A549 (cell line): ENCODE data around the gene PBRM1.

Experiments
- EHF ChIP-seq: fragments of 250-450 bp; sonication (Bioruptor Pico); IDR thresholded peaks from 2 replicates; pipeline ENCODE4 v1.5.0; 2020; ENCODE audit warnings: mild to moderate bottlenecking
- EP300 ChIP-seq, 2 experiments: fragments of >200 bp; sonication (Bioruptor Twin); formaldehyde crosslinking; IDR thresholded peaks; 2 replicates in 1 of 2; 3 replicates in 1 of 2; pipeline ENCODE4 v1.6.1; 2016 to 2017
- HDAC2 ChIP-seq: fragments of 200-600 bp; sonication (generic); IDR thresholded peaks from 2 replicates; pipeline ENCODE4 v1.6.1; 2016
- KDM1A ChIP-seq: fragments of 200-600 bp; sonication (generic); IDR thresholded peaks from 2 replicates; pipeline ENCODE4 v1.6.1; 2016; ENCODE audit warnings: low read depth, mild to moderate bottlenecking
- MAFK ChIP-seq: fragments of 450-650 bp; IDR thresholded peaks from 2 replicates; pipeline ENCODE4 v1.6.1; 2014; ENCODE audit not compliant: partially characterized antibody
- RCOR1 ChIP-seq: fragments of 150-350 bp; IDR thresholded peaks from 2 replicates; pipeline ENCODE4 v1.6.1; 2014; ENCODE audit warnings: antibody characterized with exemption, low read length, low read depth
- RFX5 ChIP-seq: fragments of 450-650 bp; IDR thresholded peaks from 2 replicates; pipeline ENCODE4 v1.7.1; 2014; ENCODE audit warnings: antibody characterized with exemption, mild to moderate bottlenecking, moderate library complexity
- SREBF2 ChIP-seq: fragments of 450-650 bp; IDR thresholded peaks from 2 replicates; pipeline ENCODE4 v1.6.1; 2014; ENCODE audit warnings: mild to moderate bottlenecking, moderate library complexity
- ZFP36 ChIP-seq: fragments of 450-650 bp; IDR thresholded peaks from 2 replicates; pipeline ENCODE4 v1.6.1; 2014; ENCODE audit warnings: borderline replicate concordance; ENCODE audit not compliant: partially characterized antibody
- TF ChIP-seq, protein P1 (sequence below): fragments of >200 bp; sonication (Bioruptor Twin); formaldehyde crosslinking; IDR thresholded peaks from 3 replicates; pipeline ENCODE4 v1.5.1; 2016
- TF ChIP-seq, protein P2 (sequence below): fragments of >200 bp; sonication (Bioruptor Twin); formaldehyde crosslinking; IDR thresholded peaks from 3 replicates; pipeline ENCODE4 v1.6.1; 2016
- TF ChIP-seq, protein P3 (sequence below): fragments of 150-350 bp; IDR thresholded peaks from 2 replicates; pipeline ENCODE4 v1.6.1; 2014; ENCODE audit warnings: low read depth, mild to moderate bottlenecking, low read length

DNA sequence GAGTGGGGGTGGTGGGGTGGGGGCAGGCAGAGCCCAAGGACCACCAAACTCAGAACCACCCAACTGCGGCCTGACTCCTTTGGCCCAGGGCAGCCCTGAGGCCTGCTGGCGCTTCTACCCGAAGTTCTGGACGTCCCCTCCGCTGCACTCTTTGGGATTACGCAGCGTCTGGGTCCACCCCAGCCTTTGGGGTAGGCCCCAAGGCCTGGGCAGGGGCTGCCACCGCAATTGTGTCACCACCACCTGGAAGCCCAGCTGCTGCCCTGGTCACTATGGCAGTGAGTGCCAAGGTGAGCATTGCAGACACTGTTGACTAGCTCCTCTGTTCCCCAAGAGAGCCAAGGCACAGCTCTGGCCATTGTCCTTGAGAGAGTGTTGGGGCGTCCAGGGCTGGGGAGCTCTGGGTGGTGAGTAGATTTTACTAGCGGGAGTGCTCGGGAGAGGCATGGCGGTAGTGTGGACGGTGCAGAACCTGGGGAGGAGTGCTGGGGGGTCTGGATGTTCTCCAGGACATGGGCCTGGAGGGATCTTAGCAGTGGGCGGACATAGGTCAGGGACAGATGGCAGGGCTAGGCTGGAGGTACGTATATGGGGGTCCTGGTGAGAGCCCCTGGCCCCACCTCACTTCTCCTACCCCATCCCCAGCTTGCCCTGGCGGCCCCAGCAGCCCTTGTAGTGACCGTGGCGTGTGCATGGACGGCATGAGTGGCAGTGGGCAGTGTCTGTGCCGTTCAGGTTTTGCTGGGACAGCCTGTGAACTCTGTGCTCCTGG lies 164.8 kb downstream of the PBRM1 start:
- no peak for TF ChIP-seq KDM1A
- TF ChIP-seq, protein P1, sequence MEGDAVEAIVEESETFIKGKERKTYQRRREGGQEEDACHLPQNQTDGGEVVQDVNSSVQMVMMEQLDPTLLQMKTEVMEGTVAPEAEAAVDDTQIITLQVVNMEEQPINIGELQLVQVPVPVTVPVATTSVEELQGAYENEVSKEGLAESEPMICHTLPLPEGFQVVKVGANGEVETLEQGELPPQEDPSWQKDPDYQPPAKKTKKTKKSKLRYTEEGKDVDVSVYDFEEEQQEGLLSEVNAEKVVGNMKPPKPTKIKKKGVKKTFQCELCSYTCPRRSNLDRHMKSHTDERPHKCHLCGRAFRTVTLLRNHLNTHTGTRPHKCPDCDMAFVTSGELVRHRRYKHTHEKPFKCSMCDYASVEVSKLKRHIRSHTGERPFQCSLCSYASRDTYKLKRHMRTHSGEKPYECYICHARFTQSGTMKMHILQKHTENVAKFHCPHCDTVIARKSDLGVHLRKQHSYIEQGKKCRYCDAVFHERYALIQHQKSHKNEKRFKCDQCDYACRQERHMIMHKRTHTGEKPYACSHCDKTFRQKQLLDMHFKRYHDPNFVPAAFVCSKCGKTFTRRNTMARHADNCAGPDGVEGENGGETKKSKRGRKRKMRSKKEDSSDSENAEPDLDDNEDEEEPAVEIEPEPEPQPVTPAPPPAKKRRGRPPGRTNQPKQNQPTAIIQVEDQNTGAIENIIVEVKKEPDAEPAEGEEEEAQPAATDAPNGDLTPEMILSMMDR = no peak
- no peak for TF ChIP-seq RFX5
- no peak for TF ChIP-seq ZFP36
- TF ChIP-seq, protein P2, sequence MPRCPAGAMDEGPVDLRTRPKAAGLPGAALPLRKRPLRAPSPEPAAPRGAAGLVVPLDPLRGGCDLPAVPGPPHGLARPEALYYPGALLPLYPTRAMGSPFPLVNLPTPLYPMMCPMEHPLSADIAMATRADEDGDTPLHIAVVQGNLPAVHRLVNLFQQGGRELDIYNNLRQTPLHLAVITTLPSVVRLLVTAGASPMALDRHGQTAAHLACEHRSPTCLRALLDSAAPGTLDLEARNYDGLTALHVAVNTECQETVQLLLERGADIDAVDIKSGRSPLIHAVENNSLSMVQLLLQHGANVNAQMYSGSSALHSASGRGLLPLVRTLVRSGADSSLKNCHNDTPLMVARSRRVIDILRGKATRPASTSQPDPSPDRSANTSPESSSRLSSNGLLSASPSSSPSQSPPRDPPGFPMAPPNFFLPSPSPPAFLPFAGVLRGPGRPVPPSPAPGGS = no peak
- no peak for TF ChIP-seq MAFK
- TF ChIP-seq, protein P3, sequence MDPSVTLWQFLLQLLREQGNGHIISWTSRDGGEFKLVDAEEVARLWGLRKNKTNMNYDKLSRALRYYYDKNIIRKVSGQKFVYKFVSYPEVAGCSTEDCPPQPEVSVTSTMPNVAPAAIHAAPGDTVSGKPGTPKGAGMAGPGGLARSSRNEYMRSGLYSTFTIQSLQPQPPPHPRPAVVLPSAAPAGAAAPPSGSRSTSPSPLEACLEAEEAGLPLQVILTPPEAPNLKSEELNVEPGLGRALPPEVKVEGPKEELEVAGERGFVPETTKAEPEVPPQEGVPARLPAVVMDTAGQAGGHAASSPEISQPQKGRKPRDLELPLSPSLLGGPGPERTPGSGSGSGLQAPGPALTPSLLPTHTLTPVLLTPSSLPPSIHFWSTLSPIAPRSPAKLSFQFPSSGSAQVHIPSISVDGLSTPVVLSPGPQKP = no peak
- no peak for TF ChIP-seq RCOR1
- no peak for TF ChIP-seq EP300 (IDR thresholded peaks at IDR 0.05)
- TF ChIP-seq SREBF2 = no peak
- no peak for TF ChIP-seq HDAC2
- no peak for TF ChIP-seq EHF (CRISPR knock-in tag)
